ENCODE results near the gene LYRM4. TPM values are rescaled to one million over a fixed set of nuclear protein-coding genes. Genes with fewer than 3 reads are reported as not detected.

The LYRM4 gene
- total RNA-seq, 1 donor from 2014 or later = 27.8 TPM

- no peak for DNase-seq (ENCODE audit: low read depth)
- H3K4me3 ChIP-seq (ENCODE audit: low read depth, low read length) = no peak overlapping the region
- no peaks in the 10 kb centered on the region for H3K27me3 ChIP-seq (ENCODE audit: control insufficient read depth, insufficient read depth, low read length)
- H3K36me3 ChIP-seq (ENCODE audit: control insufficient read depth, insufficient read depth, low read length) = no peaks in the 10 kb centered on the region
- no peak for TF ChIP-seq CTCF (IDR thresholded peaks at IDR 0.05; ENCODE audit: insufficient read depth, low read length, poor library complexity, severe bottlenecking)
These were observed 165.5 kb downstream of the LYRM4 start for GRCh38 chr6:5095236-5095635.

GRCh38 chr6:5094327-5094726, 166.4 kb downstream of the LYRM4 start:
- DNase-seq (ENCODE audit: low read depth) = peak; percentile 75
- Histone ChIP-seq H3K27me3 (ENCODE audit: control insufficient read depth, insufficient read depth, low read length) (no peaks in the 10 kb centered on the region), H3K36me3 (ENCODE audit: control insufficient read depth, insufficient read depth, low read length) (no peaks in the 10 kb centered on the region)

DNA sequence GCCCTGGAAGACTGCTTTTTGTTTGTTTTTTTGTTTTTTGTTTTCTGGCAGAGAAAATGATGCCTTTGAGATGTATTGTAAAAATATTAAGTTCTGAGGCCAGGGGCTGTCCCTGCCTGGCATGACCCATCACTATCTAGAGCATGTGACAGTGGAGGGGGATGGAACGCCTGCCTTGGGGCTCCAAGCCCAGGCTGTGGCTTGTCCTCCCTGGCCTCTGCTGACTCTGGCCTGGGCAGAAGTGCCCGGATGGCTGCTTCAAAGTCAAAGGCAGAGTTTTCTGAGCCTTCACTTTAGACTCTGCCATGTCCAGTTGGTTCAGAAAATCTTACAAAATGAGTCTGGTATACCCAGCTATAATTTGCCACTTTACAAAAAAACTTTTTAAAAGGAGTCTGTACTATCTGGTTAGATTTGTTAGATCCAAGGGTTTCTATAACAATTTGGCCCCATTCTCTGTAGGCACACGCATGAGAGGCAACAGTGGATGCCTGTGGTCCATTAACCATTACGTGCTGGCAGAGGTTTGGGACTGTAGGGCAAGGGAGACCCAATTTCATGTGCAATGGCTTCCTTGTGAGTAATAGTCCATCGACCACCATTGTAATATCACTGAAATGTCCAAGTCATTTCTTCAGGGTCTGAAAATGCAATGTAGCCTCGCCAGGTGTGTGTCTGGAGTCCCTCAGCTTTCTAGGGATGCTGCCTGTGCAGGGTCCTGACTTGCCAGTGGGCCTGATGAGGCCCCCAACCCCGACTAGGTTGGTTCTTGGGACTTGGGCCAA, 167.3 kb downstream of the LYRM4 start:
- TF ChIP-seq CTCF (IDR thresholded peaks at IDR 0.05; ENCODE audit: insufficient read depth, low read length, poor library complexity, severe bottlenecking) = no peak
- Histone ChIP-seq H3K36me3 (ENCODE audit: control insufficient read depth, insufficient read depth, low read length) (no peaks in the 10 kb centered on the region), H3K27me3 (ENCODE audit: control insufficient read depth, insufficient read depth, low read length) (no peaks in the 10 kb centered on the region), H3K4me3 (ENCODE audit: low read depth, low read length) (no peak overlapping the region)
- DNase-seq (ENCODE audit: low read depth) = no peak

More at GRCh38 chr6:5094327-5094726, 166.4 kb downstream of the LYRM4 start:
- no peak overlapping the region for H3K4me3 ChIP-seq (ENCODE audit: low read depth, low read length)
- TF ChIP-seq CTCF (IDR thresholded peaks at IDR 0.05; ENCODE audit: insufficient read depth, low read length, poor library complexity, severe bottlenecking) = no peak

- no peak for DNase-seq (ENCODE audit: low read depth)
- H3K36me3 ChIP-seq (ENCODE audit: control insufficient read depth, insufficient read depth, low read length) = no peaks in the 10 kb centered on the region
- H3K4me3 ChIP-seq (ENCODE audit: low read depth, low read length) = no peak overlapping the region
- H3K27me3 ChIP-seq (ENCODE audit: control insufficient read depth, insufficient read depth, low read length) = peaks cover 2% of the 10 kb centered on the region
- no peak for TF ChIP-seq CTCF (IDR thresholded peaks at IDR 0.05; ENCODE audit: insufficient read depth, low read length, poor library complexity, severe bottlenecking)
These were observed 169.3 kb downstream of the LYRM4 start for GRCh38 chr6:5091210-5092069.

DNA sequence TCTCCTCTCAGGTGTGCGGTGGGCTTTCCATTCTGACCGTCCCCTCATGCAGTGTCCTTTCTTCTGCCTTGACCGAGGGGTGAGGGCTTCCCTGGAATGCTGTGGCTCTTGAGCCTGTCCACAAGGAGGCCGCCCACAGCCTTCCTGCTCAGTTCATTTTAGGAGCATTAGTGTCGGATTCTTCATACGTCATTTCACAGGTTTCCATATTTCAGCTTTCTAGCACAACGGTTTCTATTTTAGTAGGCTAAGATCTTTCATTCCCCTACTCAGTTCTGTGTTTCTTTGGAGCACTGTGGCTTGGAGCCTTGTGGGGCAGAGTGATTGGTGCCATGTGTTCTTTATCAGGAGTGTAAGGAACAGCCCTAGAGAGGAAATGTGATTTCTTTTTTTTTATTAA, 170.1 kb downstream of the LYRM4 start:
- H3K4me3 ChIP-seq (ENCODE audit: low read depth, low read length) = no peak overlapping the region
- H3K36me3 ChIP-seq (ENCODE audit: control insufficient read depth, insufficient read depth, low read length) = no peaks in the 10 kb centered on the region
- peaks cover 8% of the 10 kb centered on the region for H3K27me3 ChIP-seq (ENCODE audit: control insufficient read depth, insufficient read depth, low read length)
- TF ChIP-seq CTCF (IDR thresholded peaks at IDR 0.05; ENCODE audit: insufficient read depth, low read length, poor library complexity, severe bottlenecking) = no peak
- DNase-seq (ENCODE audit: low read depth) = no peak

Data from kidney epithelial cell (primary cell).